Activated CD4-positive, alpha-beta T cell treated with anti-CD3 and anti-CD28 coated beads for 36 hours (primary cell): Measurements from ENCODE around the gene GPAM. TPM values are rescaled to one million over a fixed set of nuclear protein-coding genes. Genes with fewer than 3 reads are reported as not detected.

Experiments used
- ATAC-seq: fragments of 200-7000 bp; cut with Tn5 transposase; one replicate; pipeline ENCODE4 v1.10.0; 2021; ENCODE audit warnings: mild to moderate bottlenecking, moderate library complexity
- CTCF ChIA-PET: fragments of 350-600 bp; sonication (Branson Sonifier 250); formaldehyde crosslinking; loops from one replicate; lab custom pipeline; 2021; ENCODE audit warnings: antibody characterized with exemption; lab: Charles Lee
- POLR2A ChIA-PET: fragments of 350-600 bp; sonication (Branson Sonifier 250); formaldehyde crosslinking; loops from one replicate; lab custom pipeline; 2021; ENCODE audit warnings: antibody characterized with exemption, inconsistent platforms; lab: Charles Lee
- DNase-seq: peaks from one replicate; pipeline ENCODE4 v3.0.0-alpha.2; 2020
- H3K27ac Mint-ChIP-seq: one replicate; pipeline ENCODE4 v1.8.0; 2021; ENCODE audit warnings: mixed read lengths
- H3K27me3 Mint-ChIP-seq: one replicate; pipeline ENCODE4 v1.8.0; 2021; ENCODE audit warnings: mixed read lengths
- H3K36me3 Mint-ChIP-seq: one replicate; pipeline ENCODE4 v1.8.0; 2021; ENCODE audit warnings: low read depth, mixed read lengths
- H3K4me1 Mint-ChIP-seq: one replicate; pipeline ENCODE4 v1.8.0; 2021; ENCODE audit warnings: mixed read lengths
- H3K4me3 Mint-ChIP-seq: one replicate; pipeline ENCODE4 v1.8.0; 2021; ENCODE audit warnings: mild to moderate bottlenecking, moderate library complexity, mixed read lengths
- H3K9me3 Mint-ChIP-seq: one replicate; pipeline ENCODE4 v1.8.0; 2021; ENCODE audit warnings: low read depth, mixed read lengths
- intact Hi-C, 2 experiments: fragments of 100-400 bp; cut with DNase I in 1 of 2; cut with micrococcal nuclease in 1 of 2; formaldehyde crosslinking; loops; one replicate each; pipeline versions ENCODE4 v1.14.2 to v1.15.1; 2022 to 2024; cut with DNase I, micrococcal nuclease
- total RNA-seq, 2 experiments: library from RNA; stranded (reverse); gene quantifications; one replicate each; pipeline ENCODE4 v1.2.3, GENCODE V29; 2021

The GPAM gene
- total RNA-seq, 2 experiments from 2014 or later, result 5.7 to 7.5 TPM

DNA sequence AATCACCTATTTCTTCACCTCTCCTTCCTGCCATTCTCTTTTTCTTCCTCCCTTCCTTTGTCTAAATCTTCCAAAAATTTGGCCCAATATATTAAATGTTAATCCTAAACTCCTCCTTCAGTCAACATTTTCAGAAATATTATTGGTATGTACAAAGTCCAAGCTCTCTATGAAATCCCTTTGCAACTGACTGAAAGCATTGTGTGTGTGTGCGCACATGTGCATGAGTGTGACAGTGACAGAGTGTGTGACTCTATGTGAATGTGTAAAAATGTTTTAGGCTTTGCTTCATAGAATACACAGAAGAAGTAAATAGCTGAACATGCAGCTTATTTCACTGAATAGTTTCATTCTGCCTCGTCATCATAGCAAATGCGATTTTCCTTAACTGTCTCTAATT lies 7.0 kb downstream of the GPAM start:
- intact Hi-C loops, result no loop called here
- H3K4me3 Mint-ChIP-seq, result no peak overlapping the region
- no peaks in the 10 kb centered on the region for H3K27me3 Mint-ChIP-seq
- no peaks in the 10 kb centered on the region for H3K9me3 Mint-ChIP-seq
- H3K36me3 Mint-ChIP-seq, result peaks cover 21% of the 10 kb centered on the region
- H3K4me1 Mint-ChIP-seq, result peaks cover 2% of the 10 kb centered on the region
- ChIA-PET POLR2A (interaction anchor here (0.7 kb wide), 1 partner anchor 159 kb away, joined by 3 read pairs; no protein-coding TSS in a partner anchor), CTCF (interaction anchor here (1.3 to 1.6 kb wide), 2 partner anchors 40 to 131 kb away, joined by 3 to 5 read pairs; no protein-coding TSS in a partner anchor)
- ATAC-seq, result no peak
- H3K27ac Mint-ChIP-seq, result no peak overlapping the region
- DNase-seq, result no peak

DNA sequence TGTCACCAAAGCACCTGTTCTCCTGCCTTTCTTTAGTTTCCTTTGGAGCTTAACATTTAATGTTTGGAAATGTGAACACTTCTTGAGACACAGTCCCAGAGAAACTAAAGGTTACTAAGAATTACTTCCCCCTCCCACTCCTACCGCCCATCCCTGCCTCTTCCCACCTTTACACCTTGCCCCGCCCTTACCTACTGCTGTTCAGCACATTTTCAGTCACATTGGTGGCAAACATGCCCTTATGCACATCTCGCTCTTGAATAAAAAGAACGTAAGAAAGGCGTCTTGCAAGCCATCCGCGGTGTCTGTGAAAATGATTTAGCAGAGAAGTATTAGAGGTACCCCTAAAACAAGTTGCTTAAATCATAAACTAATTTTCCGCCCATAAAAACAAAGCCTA lies 8.2 kb downstream of the GPAM start:
- POLR2A ChIA-PET, result no interaction called here
- Mint-ChIP-seq H3K36me3 (peaks cover 25% of the 10 kb centered on the region), H3K4me1 (no peaks in the 10 kb centered on the region), H3K27ac (no peak overlapping the region), H3K4me3 (no peak overlapping the region), H3K27me3 (no peaks in the 10 kb centered on the region), H3K9me3 (no peaks in the 10 kb centered on the region)
- no peak for ATAC-seq
- no peak for DNase-seq
- intact Hi-C loops, result no loop called here
- CTCF ChIA-PET, result interaction anchor here (0.8 to 1.6 kb wide), 3 partner anchors 39 to 132 kb away, joined by 3 to 5 read pairs (median 4); no protein-coding TSS in a partner anchor

DNA sequence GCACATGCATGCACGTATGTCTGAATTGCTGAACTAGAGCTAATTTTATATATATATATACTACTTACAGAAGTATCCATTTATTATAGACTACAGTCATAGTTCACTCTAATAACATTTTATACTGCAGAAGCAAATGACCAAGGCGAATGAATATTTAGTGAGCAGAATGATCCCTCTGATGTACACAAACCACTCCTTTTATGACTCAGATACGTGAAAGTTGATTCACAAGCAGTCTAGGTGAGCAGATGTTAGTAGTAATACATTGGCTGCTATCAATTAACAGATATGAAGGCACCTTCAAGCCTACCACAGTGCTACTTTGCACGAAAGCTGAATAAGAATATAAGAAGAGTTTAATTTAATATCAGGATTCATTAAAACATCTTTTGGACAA lies 10.4 kb downstream of the GPAM start:
- ATAC-seq, result no peak
- H3K4me1 Mint-ChIP-seq, result no peaks in the 10 kb centered on the region
- intact Hi-C loops, result no loop called here
- CTCF ChIA-PET, result interaction anchor here (0.9 kb wide), 2 partner anchors 9 to 12 kb away, joined by 4 to 5 read pairs; no protein-coding TSS in a partner anchor
- no peak overlapping the region for H3K27ac Mint-ChIP-seq
- DNase-seq, result no peak
- H3K9me3 Mint-ChIP-seq, result no peaks in the 10 kb centered on the region
- POLR2A ChIA-PET, result no interaction called here
- no peak overlapping the region for H3K4me3 Mint-ChIP-seq
- H3K36me3 Mint-ChIP-seq, result peaks cover 27% of the 10 kb centered on the region
- H3K27me3 Mint-ChIP-seq, result no peaks in the 10 kb centered on the region

DNA sequence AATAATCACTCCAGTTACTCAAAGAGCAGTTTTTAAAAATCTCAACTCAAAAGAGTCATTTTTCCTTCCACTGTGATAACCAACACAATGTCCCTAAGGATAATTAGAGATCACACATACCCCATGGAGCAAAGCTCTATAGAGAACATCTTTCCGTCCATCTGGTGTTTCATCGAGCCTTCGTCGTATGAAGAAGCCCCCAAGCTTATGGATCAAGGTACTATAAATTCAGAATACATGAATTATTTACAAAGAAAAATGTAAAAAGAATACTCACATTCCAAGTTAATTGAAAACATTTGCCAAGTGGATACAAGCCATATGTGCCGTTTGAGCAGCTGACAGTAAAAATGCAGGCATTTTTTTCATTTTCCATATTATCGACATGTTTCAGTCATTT lies 14.8 kb downstream of the GPAM start:
- no peaks in the 10 kb centered on the region for H3K4me1 Mint-ChIP-seq
- intact Hi-C loops, result no loop called here
- no peaks in the 10 kb centered on the region for H3K9me3 Mint-ChIP-seq
- no peak overlapping the region for H3K4me3 Mint-ChIP-seq
- CTCF ChIA-PET, result interaction anchor here (0.6 kb wide), 1 partner anchor 337 kb away, joined by 3 read pairs; no protein-coding TSS in a partner anchor
- ATAC-seq (no peak), DNase-seq (no peak)
- POLR2A ChIA-PET, result no interaction called here
- H3K36me3 Mint-ChIP-seq, result peaks cover 26% of the 10 kb centered on the region
- H3K27ac Mint-ChIP-seq, result no peak overlapping the region
- H3K27me3 Mint-ChIP-seq, result no peaks in the 10 kb centered on the region

DNA sequence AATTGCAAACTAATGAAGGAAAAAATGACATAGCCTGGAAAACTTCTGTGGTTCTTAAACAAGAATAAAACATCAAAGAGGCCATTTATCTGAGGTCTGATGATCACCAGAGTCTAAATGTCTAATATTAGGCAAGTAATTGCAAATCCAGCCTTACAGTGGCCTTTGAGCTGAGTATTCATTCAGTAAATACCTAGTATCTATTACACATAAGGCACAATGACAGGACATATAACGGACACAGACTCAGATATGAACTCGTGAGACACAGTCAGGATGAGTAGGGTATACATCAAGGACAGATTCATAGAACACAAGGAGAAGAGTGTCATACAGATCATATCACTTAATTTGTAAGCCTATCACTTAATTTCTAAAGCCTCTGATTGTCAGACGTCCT lies 16.8 kb downstream of the GPAM start:
- Mint-ChIP-seq H3K9me3 (no peaks in the 10 kb centered on the region), H3K27me3 (no peaks in the 10 kb centered on the region), H3K4me1 (no peaks in the 10 kb centered on the region), H3K27ac (no peak overlapping the region), H3K4me3 (no peak overlapping the region), H3K36me3 (peaks cover 22% of the 10 kb centered on the region)
- CTCF ChIA-PET, result no interaction called here
- intact Hi-C loops, result no loop called here
- POLR2A ChIA-PET, result no interaction called here
- DNase-seq (no peak), ATAC-seq (no peak)

DNA sequence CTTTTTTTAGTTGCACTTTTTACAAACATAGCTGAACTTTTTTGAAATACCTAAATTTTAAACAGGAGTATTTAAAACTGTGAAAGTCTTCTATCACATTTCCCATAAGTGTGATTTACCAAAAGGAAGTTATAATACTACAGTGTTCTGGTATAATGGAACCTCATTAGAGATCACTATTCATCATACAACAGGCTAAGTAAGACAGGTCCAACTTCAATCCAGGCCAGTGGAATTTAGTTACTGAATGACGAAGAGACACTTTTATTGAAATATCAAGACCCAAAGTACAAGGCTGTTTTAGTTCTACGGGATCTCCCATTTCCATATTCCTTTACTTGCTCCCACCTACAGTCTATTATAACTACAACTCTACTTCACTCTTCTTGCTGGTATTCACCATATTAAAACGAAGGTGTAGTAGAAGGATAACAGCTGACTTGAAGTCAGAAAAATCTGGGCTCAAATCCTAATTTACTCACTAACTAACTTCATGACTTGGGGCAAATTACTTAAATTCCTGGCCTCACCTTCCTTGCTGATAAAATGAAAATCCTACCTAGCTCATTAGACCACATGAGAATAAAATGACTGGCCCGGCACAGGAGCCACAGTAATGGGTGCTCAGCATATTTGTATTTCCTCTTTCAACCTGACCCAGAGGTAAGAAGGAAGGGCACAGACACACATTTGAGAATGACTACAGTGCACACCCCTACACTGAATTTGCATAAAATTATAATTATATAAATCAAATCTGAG lies 21.6 kb downstream of the GPAM start:
- Mint-ChIP-seq H3K4me1 (no peaks in the 10 kb centered on the region), H3K4me3 (no peak overlapping the region), H3K36me3 (peaks cover 26% of the 10 kb centered on the region), H3K27me3 (no peaks in the 10 kb centered on the region), H3K9me3 (no peaks in the 10 kb centered on the region), H3K27ac (no peak overlapping the region)
- POLR2A ChIA-PET, result no interaction called here
- CTCF ChIA-PET, result interaction anchor here (0.8 to 1.7 kb wide), 5 partner anchors 12 to 154 kb away, joined by 3 to 5 read pairs (median 4); no protein-coding TSS in a partner anchor
- intact Hi-C loops, result no loop called here
- DNase-seq (no peak), ATAC-seq (no peak)

DNA sequence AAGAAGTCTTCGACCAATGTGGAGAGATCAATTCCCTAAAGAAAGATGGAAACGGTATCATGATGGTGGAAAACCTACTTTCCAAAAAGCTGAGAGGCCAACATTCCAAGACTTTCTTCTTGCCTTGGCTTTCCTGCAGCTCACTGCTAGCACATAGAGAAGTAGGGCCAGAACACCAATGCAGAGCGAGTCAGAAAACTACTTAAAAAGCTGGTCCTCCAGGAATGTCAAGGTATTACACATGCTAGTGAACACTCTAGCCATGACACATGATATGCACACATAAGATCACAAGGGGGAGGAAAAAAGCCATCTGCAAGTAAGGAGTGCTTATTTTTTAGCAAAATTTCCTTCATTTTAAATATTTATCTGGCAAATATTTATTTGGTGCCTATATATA lies 22.7 kb downstream of the GPAM start:
- CTCF ChIA-PET, result interaction anchor here (0.6 to 1.7 kb wide), 6 partner anchors 13 to 155 kb away, joined by 4 to 5 read pairs (median 4); no protein-coding TSS in a partner anchor
- H3K4me1 Mint-ChIP-seq, result no peaks in the 10 kb centered on the region
- H3K9me3 Mint-ChIP-seq, result no peaks in the 10 kb centered on the region
- intact Hi-C loops, result no loop called here
- ATAC-seq, result no peak
- peaks cover 32% of the 10 kb centered on the region for H3K36me3 Mint-ChIP-seq
- DNase-seq, result no peak
- POLR2A ChIA-PET, result no interaction called here
- no peaks in the 10 kb centered on the region for H3K27me3 Mint-ChIP-seq
- no peak overlapping the region for H3K27ac Mint-ChIP-seq
- no peak overlapping the region for H3K4me3 Mint-ChIP-seq

DNA sequence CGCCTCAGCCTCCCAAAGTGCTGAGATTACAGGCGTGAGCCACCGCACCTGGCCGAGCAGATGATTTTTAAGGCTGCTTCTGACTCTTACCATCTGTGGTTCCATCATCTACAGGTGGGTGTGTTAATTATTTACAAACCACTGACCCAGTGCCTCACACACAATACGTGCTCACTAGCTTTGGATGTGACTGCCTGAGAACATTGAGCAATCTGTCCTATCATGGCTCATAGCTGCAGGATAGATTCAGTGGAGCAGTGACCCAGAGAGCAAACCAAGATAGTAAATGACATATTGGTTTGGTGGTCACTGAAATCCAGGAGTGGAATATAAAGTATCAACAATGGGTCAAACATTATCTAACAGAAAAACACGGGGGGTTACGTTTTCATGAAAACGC lies 24.1 kb downstream of the GPAM start:
- CTCF ChIA-PET, result interaction anchor here (0.9 kb wide), 1 partner anchor 11 kb away, joined by 3 read pairs; no protein-coding TSS in a partner anchor
- intact Hi-C loops, result no loop called here
- no peak for ATAC-seq
- Mint-ChIP-seq H3K36me3 (peaks cover 39% of the 10 kb centered on the region), H3K4me1 (no peaks in the 10 kb centered on the region), H3K9me3 (no peaks in the 10 kb centered on the region), H3K27me3 (no peaks in the 10 kb centered on the region), H3K27ac (no peak overlapping the region), H3K4me3 (no peak overlapping the region)
- POLR2A ChIA-PET, result no interaction called here
- DNase-seq, result no peak

DNA sequence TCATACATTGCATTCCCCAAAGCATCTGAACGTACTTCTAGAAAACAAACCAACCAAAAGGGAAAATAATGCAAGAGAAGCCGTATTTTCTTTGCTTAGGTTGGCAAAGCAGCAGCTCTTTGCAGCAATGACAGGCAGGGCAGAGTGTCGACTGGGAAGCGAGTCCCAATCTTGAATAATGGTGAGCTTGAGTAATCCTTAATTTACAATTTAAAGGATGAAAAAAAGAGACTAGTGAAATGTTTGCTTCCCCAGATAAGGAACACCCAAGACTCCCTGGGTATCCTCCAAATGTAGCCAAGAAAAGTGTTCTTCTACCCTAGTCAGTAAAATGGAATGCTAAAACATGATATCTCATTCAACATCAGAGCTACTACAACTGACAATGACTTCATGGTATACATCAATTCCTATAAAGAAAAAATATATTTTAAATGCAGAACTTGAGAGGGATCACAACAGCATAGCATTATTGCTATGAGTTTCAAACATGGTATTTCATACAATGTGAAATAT lies 32.0 kb downstream of the GPAM start:
- H3K4me3 Mint-ChIP-seq, result no peak overlapping the region
- H3K36me3 Mint-ChIP-seq, result peaks cover 20% of the 10 kb centered on the region
- ATAC-seq, result no peak
- H3K9me3 Mint-ChIP-seq, result no peaks in the 10 kb centered on the region
- POLR2A ChIA-PET, result no interaction called here
- no peaks in the 10 kb centered on the region for H3K4me1 Mint-ChIP-seq
- CTCF ChIA-PET, result interaction anchor here (0.6 to 2.5 kb wide), 4 partner anchors 13 to 1211 kb away, joined by 3 to 11 read pairs (median 3); no protein-coding TSS in a partner anchor
- no peak overlapping the region for H3K27ac Mint-ChIP-seq
- H3K27me3 Mint-ChIP-seq, result no peaks in the 10 kb centered on the region
- intact Hi-C loops, result no loop called here
- no peak for DNase-seq

DNA sequence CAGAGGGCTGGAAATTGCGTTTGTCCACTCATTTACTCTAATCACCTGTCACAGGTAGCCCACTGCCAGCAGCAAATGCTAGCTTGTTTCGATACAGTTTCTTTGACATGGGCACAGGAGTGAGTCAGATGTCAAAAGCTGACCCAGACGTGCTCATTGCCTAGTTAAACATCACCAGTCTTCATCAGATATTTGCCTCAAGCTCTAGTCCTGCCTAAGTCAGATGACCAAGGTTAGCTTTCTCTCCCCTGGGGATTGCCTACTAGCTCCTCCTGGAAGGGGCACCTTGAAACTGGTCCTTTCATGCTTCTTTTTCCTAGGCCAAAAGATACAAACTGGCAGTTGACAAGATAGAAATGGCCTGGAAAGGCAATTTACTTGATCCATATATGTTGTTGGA lies 35.2 kb downstream of the GPAM start:
- H3K36me3 Mint-ChIP-seq, result peaks cover 3% of the 10 kb centered on the region
- intact Hi-C loops, result loop anchor here in 1 of 2 experiments (10.0 kb wide), 1 partner anchor 1534 kb away; no protein-coding TSS in a partner anchor
- CTCF ChIA-PET, result interaction anchor here (0.8 to 1.6 kb wide), 2 partner anchors 9 to 11 kb away, joined by 3 to 6 read pairs; no protein-coding TSS in a partner anchor
- POLR2A ChIA-PET, result no interaction called here
- no peak overlapping the region for H3K4me3 Mint-ChIP-seq
- ATAC-seq (no peak), DNase-seq (no peak)
- no peak overlapping the region for H3K27ac Mint-ChIP-seq
- H3K4me1 Mint-ChIP-seq, result no peaks in the 10 kb centered on the region
- no peaks in the 10 kb centered on the region for H3K27me3 Mint-ChIP-seq
- H3K9me3 Mint-ChIP-seq, result no peaks in the 10 kb centered on the region

DNA sequence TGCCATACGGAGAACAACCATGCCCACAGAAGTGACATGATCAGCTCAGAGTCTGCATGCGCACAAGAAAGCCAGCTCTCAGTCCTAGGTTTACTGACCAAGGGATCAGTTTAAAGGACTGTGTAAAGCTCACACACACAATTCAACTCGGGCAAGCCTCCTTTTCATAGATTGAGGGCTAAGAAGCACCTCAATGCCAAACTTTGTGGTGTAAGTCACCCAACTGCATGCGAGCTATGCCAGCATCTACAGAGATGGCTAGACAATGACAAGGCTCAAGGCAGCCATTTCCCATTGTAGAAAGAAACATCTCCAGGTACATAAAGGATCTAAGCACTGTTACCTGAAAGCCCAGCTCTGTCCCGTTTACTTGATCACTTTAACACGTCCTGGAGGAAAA lies 36.8 kb downstream of the GPAM start:
- DNase-seq (no peak), ATAC-seq (no peak)
- Mint-ChIP-seq H3K36me3 (peaks cover 3% of the 10 kb centered on the region), H3K27me3 (no peaks in the 10 kb centered on the region), H3K27ac (no peak overlapping the region), H3K9me3 (no peaks in the 10 kb centered on the region), H3K4me1 (no peaks in the 10 kb centered on the region), H3K4me3 (no peak overlapping the region)
- intact Hi-C loops, result loop anchor here in 1 of 2 experiments (10.0 kb wide), 1 partner anchor 1532 kb away; no protein-coding TSS in a partner anchor
- POLR2A ChIA-PET, result no interaction called here
- CTCF ChIA-PET, result no interaction called here
